NCI-H748 (cell line): ENCODE data around the gene ARHGAP11A.
"Not testable (repeated sequence)": the region's sequence is repeated elsewhere in the genome, so short reads cannot be mapped to it uniquely, and the experiment has no call there.

Experiments
- DNase-seq: peaks from one replicate; lab custom pipeline; 2025; ENCODE audit not compliant: unreplicated experiment; lab: John Stamatoyannopoulos, UW

ARHGAP11A gene

GRCh38 chr15:32615051-32615870 lies at the start of gene ARHGAP11A:
Gene ARHGAP11A (plus strand): TSS chr15:32615504. CDS start chr15:32616212, 708 bp downstream.
- DNase-seq: not testable (repeated sequence)

DNA sequence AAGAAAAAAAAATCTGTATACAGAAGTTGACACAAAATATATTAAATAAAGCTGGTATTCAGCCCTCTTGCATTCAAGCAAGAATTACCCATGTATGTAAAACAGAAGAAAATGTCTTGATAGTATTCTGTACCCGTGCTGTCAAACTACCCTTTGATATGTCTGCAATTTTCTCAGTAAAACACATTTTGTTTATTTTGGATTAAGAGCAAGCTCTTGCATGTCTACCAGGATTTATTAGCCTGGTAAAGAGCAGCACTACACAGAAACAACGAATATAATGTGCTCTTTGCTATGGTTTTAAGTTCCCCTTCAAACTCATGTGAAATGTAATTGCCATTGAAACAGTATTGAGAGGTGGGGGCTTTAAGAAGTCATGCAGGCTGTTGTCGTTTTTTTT lies 46.3 kb upstream of the ARHGAP11A start:
- DNase-seq: not testable (repeated sequence)

- not testable (repeated sequence) for DNase-seq
Measured at GRCh38 chr15:32578482-32578881, 36.8 kb upstream of the ARHGAP11A start.

- not testable (repeated sequence) for DNase-seq
Measured at GRCh38 chr15:32585844-32586243, 29.5 kb upstream of the ARHGAP11A start.

- DNase-seq: not testable (repeated sequence)
Measured at GRCh38 chr15:32593151-32593550, 22.2 kb upstream of the ARHGAP11A start, which contains the start of gene GOLGA8N. Gene GOLGA8N (plus strand): TSS chr15:32593456.

DNA sequence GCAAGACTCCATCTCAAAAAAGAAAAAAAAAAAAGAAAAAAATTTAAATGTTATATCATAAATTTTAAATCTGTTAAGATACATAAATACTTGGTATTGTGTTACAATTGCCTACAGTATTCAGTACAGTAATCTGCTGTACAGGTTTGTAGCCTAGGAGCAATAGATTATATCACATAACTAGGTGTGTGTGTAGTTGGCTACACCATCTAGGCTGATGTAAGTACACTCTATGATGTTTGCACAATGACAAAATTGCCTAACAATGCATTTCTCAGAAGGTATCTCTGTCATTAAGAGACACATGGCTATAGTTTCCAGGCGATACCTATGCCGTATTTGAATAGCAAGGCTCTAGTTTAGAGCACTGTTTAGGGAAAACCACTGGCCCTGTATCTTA lies 5.8 kb upstream of the ARHGAP11A start:
- DNase-seq: not testable (repeated sequence)

DNA sequence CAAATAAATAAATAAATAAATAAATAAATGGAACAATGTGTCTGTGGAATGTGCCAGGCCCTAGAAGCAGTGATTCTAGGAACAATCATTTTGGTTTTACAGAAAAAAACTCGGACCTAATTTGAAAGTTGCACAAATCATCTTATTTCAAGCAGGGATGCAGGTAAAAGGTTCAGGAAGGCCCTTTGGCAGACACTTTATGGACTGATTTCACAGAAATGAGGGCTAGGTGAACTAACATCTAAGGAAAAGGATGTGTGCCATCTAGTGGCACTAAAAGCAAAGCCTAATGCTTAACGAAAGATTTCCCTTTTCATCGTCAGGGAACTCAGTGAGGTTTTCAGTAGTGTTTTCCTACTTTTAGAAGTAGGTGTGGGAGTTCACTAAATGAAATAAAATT lies 4.6 kb upstream of the ARHGAP11A start:
- not testable (repeated sequence) for DNase-seq

GRCh38 chr15:32614712-32615050 lies 623 bp upstream of the ARHGAP11A start:
- DNase-seq: not testable (repeated sequence)

DNA sequence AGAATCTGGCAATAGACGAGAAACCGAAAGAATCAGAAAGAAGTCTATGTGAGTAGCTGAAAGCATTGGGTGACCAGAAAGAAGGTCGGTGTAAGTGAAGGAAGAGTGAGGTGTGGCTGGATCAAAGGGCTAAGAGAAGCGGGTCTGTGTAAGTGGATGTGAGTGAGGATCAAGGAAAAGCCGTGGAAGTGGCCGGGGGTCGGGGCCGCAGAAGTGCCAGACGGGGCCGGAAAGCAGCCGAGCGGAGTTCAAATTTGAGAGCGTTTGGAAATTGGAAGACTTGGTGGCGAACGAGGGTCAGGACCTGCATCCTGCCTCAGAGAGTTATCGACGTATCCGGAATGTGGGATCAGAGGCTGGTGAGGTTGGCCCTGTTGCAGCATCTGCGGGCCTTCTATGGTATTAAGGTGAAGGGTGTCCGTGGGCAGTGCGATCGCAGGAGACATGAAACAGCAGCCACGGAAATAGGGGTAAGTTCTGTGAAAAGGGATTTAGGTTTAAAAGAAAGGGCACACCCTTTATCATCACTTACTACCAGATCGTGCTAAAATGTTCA lies 645 bp downstream of the ARHGAP11A start:
- DNase-seq: not testable (repeated sequence)

- DNase-seq: no peak
Measured at GRCh38 chr15:32636410-32636809, 21.1 kb downstream of the ARHGAP11A start.

DNA sequence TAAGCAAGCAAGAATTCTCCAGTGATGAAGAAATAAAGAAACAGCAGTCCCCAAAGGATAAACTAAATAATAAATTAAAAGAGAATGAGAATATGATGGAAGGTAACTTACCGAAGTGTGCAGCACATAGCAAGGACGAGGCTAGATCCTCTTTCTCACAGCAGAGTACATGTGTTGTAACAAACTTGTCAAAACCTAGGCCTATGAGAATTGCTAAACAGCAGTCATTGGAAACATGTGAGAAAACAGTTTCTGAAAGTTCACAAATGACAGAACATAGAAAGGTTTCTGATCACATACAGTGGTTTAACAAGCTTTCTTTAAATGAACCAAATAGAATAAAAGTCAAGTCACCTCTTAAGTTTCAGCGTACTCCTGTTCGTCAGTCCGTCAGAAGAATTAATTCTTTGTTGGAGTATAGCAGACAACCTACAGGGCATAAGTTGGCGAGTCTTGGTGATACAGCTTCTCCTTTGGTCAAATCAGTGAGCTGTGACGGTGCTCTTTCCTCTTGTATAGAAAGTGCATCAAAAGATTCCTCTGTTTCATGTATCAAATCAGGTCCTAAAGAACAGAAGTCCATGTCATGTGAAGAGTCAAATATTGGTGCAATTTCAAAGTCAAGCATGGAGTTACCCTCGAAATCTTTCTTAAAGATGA lies 21.7 kb downstream of the ARHGAP11A start:
- no peak for DNase-seq

- no peak for DNase-seq
Measured at GRCh38 chr15:32637704-32638103, 22.4 kb downstream of the ARHGAP11A start.

- DNase-seq: peak; percentile 85
Measured at GRCh38 chr15:32641517-32642059, 26.3 kb downstream of the ARHGAP11A start, which contains the start of gene SCG5. Gene SCG5 (plus strand): TSS chr15:32641710. CDS start chr15:32643593, 1,883 bp downstream.

DNA sequence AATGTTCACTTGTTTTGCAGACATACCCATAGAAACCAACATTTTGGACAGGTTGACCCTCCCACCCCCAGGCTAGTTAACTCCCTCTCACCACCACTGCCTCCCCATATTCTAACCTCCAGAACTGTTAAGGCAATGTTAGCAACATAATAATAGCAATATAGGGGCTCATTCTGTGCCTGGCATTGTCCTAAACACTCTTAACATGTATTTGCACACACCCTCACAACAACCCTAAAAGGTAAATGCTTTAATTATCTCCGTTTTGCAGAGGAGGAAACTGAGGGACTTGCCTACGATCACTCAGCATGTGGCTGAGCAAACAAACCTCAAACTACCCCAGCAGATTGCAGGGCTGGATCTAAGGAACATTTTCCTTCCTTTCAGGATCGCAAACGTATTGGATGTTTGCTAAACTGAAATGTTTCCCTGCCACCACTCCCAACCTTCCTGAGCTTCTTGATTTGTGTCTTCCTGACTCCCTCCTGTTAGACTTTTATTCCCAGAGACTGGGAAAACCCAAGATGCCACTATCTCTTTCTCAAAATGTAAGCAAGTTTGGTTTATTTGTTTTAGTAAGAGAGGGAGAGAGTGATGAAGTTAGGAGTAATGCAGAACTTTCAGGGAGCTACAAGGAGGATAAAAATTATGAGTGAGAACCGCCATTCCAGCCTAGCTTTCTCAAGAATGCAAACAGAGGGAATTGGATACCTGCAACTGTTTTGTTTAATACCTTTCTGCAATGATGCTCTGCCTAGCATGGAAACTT lies 27.5 kb downstream of the ARHGAP11A start:
- peak; percentile 67 for DNase-seq

DNA sequence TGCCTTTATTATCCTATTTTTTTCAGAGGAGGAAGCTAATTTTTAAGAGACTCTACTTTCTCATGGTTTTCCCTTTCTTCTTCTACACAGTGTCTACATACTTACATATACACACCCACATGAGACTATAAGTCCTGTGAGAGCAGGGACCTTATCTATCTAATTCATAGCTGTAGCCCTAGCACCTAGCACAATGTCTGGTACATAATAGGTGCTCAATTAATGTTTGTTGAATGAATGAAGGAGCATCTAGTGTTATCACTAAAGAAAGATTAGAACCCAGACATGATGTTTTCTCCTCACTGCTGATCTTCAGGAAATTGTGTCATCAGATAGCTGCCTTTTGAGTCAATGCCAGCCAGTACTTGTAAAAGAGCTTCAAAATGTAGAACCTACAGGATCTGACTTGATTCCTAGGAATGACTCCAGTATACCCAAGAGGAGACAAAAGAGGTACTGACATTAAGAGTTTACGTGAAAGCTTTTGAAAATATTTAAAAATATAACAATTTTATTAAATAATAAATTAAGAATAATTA lies 28.7 kb downstream of the ARHGAP11A start:
- no peak for DNase-seq

- peak; percentile 87 for DNase-seq
Measured at GRCh38 chr15:32646291-32646690, 31.0 kb downstream of the ARHGAP11A start.

DNA sequence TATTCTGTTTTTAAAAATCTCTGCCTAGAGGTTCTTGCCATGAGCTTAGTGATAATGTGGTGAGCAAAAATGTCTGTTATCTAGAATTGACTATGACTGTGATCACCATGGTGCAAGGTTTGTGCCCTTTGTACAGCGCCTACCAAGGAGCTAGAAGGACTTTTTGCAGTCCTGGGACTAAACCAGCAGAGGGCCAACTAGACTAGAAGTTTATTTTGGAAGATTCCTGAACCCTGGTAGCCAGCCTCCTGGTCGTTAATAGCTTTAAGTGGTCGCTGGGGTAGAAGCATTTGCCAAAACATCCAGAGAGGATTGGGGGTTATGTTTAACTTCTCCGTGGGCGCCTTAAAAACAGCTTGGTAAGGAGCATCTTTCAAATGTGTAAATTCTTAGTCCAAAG lies 34.0 kb downstream of the ARHGAP11A start:
- DNase-seq: no peak

- peak; percentile 53 for DNase-seq
Measured at GRCh38 chr15:32651229-32651837, 36.0 kb downstream of the ARHGAP11A start.

- no peak for DNase-seq
Measured at GRCh38 chr15:32652178-32652577, 36.9 kb downstream of the ARHGAP11A start.

DNA sequence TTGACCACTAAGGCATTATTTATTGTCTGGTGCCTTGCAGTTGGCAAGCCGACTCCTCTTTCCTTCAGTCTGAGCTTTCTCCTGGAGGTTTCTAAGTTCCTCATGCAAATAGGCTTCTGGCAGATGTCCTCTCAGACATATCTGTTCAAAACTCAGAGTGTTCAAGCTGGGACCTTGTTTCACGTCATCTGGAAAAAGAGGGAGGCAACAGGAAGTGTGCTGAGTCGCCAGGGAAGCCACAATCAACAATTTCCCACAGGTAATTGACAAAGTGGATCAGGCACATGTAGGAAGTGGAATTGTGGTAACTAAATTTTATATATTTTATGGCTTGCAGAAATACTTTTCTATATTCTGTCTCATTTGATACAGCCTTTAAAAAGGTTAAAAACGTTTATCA lies 40.8 kb downstream of the ARHGAP11A start:
- DNase-seq: no peak
